ENCODE results near the gene ATP8A1.

DNA sequence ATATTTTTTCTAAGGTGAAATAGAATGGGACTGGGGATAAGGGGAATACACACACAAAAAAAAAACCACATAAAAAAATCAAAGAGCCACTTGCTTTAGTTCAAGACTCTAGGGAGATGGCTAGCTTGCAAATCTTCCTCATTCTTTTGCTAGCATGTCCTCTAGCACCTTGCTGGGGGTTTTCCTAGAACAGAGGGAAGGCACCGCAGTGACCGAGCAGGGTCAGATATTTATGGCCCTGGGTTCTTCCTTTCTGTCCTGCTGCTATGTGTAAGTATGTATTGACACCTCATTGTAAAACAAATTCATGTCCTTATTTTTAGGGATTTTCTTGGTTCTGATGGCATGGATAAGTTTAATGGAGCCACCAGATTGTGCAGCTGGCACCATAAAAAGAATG, 178.4 kb downstream of the ATP8A1 start:
- TF ChIP-seq, protein P1, sequence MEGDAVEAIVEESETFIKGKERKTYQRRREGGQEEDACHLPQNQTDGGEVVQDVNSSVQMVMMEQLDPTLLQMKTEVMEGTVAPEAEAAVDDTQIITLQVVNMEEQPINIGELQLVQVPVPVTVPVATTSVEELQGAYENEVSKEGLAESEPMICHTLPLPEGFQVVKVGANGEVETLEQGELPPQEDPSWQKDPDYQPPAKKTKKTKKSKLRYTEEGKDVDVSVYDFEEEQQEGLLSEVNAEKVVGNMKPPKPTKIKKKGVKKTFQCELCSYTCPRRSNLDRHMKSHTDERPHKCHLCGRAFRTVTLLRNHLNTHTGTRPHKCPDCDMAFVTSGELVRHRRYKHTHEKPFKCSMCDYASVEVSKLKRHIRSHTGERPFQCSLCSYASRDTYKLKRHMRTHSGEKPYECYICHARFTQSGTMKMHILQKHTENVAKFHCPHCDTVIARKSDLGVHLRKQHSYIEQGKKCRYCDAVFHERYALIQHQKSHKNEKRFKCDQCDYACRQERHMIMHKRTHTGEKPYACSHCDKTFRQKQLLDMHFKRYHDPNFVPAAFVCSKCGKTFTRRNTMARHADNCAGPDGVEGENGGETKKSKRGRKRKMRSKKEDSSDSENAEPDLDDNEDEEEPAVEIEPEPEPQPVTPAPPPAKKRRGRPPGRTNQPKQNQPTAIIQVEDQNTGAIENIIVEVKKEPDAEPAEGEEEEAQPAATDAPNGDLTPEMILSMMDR (IDR thresholded peaks at IDR 0.05), result no peak
- TF ChIP-seq POLR2A (IDR thresholded peaks at IDR 0.05), result no peak

All from prostate gland (tissue), 2 donors.